Measurements from ENCODE around the gene ZNF599. TPM values are rescaled to one million over a fixed set of nuclear protein-coding genes. Genes with fewer than 3 reads are reported as not detected.

ZNF599 gene
- total and polyA plus RNA-seq, 4 experiments from 2014 or later = 8.0 to 10.7 (median 9.9) TPM

DNA sequence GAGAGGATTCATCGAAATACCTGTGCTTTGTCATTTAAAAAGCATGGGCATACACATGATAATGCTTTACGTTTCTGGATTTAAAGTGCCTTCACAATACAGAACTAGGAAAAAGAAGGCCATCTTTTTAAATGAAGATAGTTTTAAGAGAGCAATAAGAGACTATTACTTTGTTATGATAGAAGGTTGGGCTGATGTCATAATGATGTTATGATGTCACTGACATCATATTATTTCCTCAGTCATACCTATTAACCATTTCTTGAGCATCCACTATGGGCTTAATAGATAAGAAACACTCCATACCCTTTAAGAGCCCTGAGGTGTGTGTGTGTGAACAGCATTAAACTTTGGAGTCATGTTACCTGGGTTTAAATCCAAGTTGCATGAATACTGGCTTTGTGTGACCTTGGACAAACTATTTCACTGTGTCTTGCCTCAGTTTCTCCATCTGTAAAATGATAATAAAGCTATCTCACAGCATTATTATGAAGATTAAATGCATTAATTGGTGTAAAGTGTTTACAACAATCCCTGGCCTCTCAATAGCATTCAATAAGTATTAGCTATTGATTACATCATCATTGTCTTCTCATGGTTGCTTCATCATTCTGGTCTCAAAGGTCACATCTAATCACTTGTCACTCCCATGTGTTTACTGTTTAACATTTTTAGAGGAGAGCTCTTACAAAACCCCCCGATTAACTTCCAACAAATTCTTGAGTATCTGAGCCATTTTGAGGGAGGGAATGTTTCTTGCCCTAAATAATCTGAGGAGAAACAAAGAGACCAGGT lies 27.9 kb downstream of the ZNF599 start:
- H3K4me1 Mint-ChIP-seq = no peaks in the 10 kb centered on the region
- Histone ChIP-seq H3K27me3 (ENCODE audit: insufficient read depth, low read length) (no peaks in the 10 kb centered on the region), H3K27ac (ENCODE audit: low read depth, low read length) (no peak overlapping the region), H3K4me3 (ENCODE audit: low read length in 2 of 2) (no peak overlapping the region), H3K4me1 (ENCODE audit: insufficient read depth, low read length) (no peaks in the 10 kb centered on the region), H3K36me3 (ENCODE audit: insufficient read depth, low read length) (peaks cover 6% of the 10 kb centered on the region), H3K9me3 (ENCODE audit: control insufficient read depth in 1 of 2, low read length in 2 of 2) (peaks cover 0 to 36% of the 10 kb centered on the region in 2 donors)
- no peak for DNase-seq
- H3K27me3 Mint-ChIP-seq = peaks cover 0 to 1% of the 10 kb centered on the region in 2 donors
- H3K4me3 Mint-ChIP-seq = no peak overlapping the region
- no peak overlapping the region for H3K27ac Mint-ChIP-seq
- POLR2A ChIA-PET (ENCODE audit: partially characterized antibody) = interaction anchor here (0.6 kb wide), 1 partner anchor 319 kb away, joined by 3 read pairs; no protein-coding TSS in a partner anchor
- CTCF ChIA-PET (ENCODE audit: partially characterized antibody) = no interaction called here
- H3K9me3 Mint-ChIP-seq = peaks cover 4 to 99% (median 89%) of the 10 kb centered on the region in 8 donors
- peaks cover 55 to 62% of the 10 kb centered on the region in 2 donors for H3K36me3 Mint-ChIP-seq
- intact Hi-C loops (cut with micrococcal nuclease) = no loop called here

- Histone ChIP-seq H3K27ac (ENCODE audit: low read depth, low read length) (peak overlapping the region; percentile 87), H3K9me3 (ENCODE audit: control insufficient read depth in 1 of 2, low read length in 2 of 2) (peaks cover 0 to 8% of the 10 kb centered on the region in 2 donors), H3K27me3 (ENCODE audit: insufficient read depth, low read length) (no peaks in the 10 kb centered on the region), H3K36me3 (ENCODE audit: insufficient read depth, low read length) (peaks cover 9% of the 10 kb centered on the region), H3K4me1 (ENCODE audit: insufficient read depth, low read length) (peaks cover 26% of the 10 kb centered on the region), H3K4me3 (ENCODE audit: low read length in 2 of 2) (peak overlapping the region; percentile 79 to 93)
- CTCF ChIA-PET (ENCODE audit: partially characterized antibody) = interaction anchor here (1.7 kb wide), 1 partner anchor 22 kb away, joined by 5 read pairs; no protein-coding TSS in a partner anchor
- DNase-seq = peak in 1 of 5 donors; percentile 71
- POLR2A ChIA-PET (ENCODE audit: partially characterized antibody) = interaction anchor here (1.5 kb wide), 1 partner anchor 57 kb away, joined by 10 read pairs; the partner anchor contains the start of genes SCGB2B2 and ZNF302
- peaks cover 0 to 29% (median 20%) of the 10 kb centered on the region in 8 donors for H3K9me3 Mint-ChIP-seq
- H3K4me1 Mint-ChIP-seq = peaks cover 15 to 36% (median 26%) of the 10 kb centered on the region in 4 donors
- H3K27ac Mint-ChIP-seq = peak overlapping the region; percentile 94 to 99 (median 97)
- H3K4me3 Mint-ChIP-seq = peak overlapping the region; percentile 94 to 98 (median 96)
- intact Hi-C loops (cut with micrococcal nuclease) = loop anchor here (1.0 to 5.0 kb wide), 2 partner anchors 57 to 278 kb away; partner anchors contain the start of genes SCGB2B2 and ZNF302
- H3K36me3 Mint-ChIP-seq = peaks cover 43 to 48% of the 10 kb centered on the region in 2 donors
- peaks cover 0 to 2% of the 10 kb centered on the region in 2 donors for H3K27me3 Mint-ChIP-seq
Measured at GRCh38 chr19:34734537-34735103, 38.4 kb downstream of the ZNF599 start.

DNA sequence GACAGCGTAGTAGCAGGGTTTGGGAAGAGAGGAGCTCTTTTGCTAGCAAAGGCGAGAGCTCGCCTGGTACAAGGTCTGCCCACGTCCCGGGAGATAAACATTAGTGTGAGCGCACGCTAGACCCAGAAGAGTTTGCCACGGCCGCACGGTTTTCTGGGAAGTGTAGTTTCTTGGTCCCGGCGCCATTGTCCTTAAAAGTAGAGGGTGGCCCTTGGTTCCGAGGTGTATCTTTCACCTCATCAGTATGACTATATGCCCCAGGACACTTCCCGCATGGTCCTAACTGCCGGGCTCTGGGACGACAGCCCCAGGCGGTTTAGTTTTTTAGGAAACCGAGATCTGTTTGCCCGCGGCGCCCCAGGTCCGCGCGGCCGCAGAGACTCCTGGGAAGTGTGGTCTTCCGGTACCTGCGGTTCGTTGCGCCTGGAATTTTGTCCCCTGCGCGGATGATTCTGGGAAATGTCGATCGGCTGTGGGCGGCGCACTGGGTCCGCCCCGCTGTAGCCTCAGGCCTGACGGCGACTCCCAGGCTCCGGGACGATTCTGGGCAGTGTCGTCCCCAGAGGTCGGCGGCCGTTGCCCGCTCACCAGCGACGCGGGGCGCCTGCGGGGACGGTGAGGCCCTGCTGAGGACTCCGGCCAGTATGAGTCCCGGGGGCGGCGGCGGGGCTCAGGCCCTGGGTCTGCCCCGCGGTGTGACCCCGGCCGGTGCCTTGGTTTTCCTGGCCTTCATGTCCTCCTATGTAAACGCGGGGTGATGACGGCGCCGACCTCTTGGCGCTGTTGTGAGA lies 39.1 kb downstream of the ZNF599 start, which contains the start of gene ZNF181:
Gene ZNF181 (plus strand): TSS at position 498 of the 791 bp plus-strand sequence. CDS start 795 bp downstream, outside the sequence.
- Mint-ChIP-seq H3K9me3 (peaks cover 0 to 22% (median 13%) of the 10 kb centered on the region in 8 donors), H3K27ac (peak within 1 kb of the TSS; percentile 94 to 99 (median 97)), H3K27me3 (peaks cover 0 to 3% of the 10 kb centered on the region in 2 donors), H3K36me3 (peaks cover 36 to 41% of the 10 kb centered on the region in 2 donors), H3K4me1 (peaks cover 15 to 36% (median 26%) of the 10 kb centered on the region in 4 donors), H3K4me3 (peak within 1 kb of the TSS; percentile 94 to 98 (median 96))
- intact Hi-C loops (cut with micrococcal nuclease) = loop anchor here (1.0 to 5.0 kb wide), 3 partner anchors 39 to 278 kb away; partner anchors contain the start of genes SCGB2B2, ZNF302 and ZNF599
- H3K27ac ChIP-seq (ENCODE audit: low read depth, low read length) = peak within 1 kb of the TSS; percentile 87
- ChIA-PET CTCF (ENCODE audit: partially characterized antibody) (interaction anchor here (0.9 to 1.7 kb wide), 4 partner anchors 21 to 381 kb away, joined by 3 to 8 read pairs (median 4); partner anchors contain the start of genes SCGB2B2 and ZNF302), POLR2A (ENCODE audit: partially characterized antibody) (interaction anchor here (1.0 to 1.6 kb wide), 8 partner anchors 38 to 407 kb away, joined by 3 to 26 read pairs (median 4); partner anchors contain the start of genes SCGB2B2, ZNF30 and ZNF302)
- peaks cover 0 to 1% of the 10 kb centered on the region in 2 donors for H3K9me3 ChIP-seq (ENCODE audit: control insufficient read depth in 1 of 2, low read length in 2 of 2)
- H3K36me3 ChIP-seq (ENCODE audit: insufficient read depth, low read length) = peaks cover 3% of the 10 kb centered on the region
- H3K4me3 ChIP-seq (ENCODE audit: low read length in 2 of 2) = peak within 1 kb of the TSS; percentile 79 to 93
- peaks cover 26% of the 10 kb centered on the region for H3K4me1 ChIP-seq (ENCODE audit: insufficient read depth, low read length)
- H3K27me3 ChIP-seq (ENCODE audit: insufficient read depth, low read length) = no peaks in the 10 kb centered on the region
- DNase-seq = peak; percentile 78 to 88 (median 82)

DNA sequence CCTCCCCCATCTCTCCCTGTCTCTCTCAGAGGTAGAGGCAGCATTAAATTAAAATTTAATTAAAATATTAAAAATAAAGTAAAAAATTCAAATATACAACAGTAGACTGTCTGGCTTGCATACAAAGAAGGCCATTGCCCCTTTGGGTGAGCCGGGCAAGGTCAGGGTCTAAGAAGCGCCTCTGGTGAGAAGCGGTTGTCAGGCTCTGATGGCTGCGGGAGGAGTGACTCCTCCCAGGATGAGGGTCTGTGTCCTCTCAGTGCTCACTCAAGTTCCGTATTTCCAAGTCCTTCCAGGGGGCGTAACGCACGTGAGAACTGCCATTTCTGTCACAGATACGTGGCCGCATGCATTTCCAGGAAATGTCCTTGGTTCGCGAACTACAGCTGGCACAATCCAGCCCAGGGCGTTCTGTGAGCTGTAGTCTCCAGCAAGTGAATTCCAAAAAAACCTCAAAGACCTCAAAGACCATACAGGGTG lies 39.7 kb downstream of the ZNF599 start:
- peaks cover 26% of the 10 kb centered on the region for H3K4me1 ChIP-seq (ENCODE audit: insufficient read depth, low read length)
- no peaks in the 10 kb centered on the region for H3K27me3 ChIP-seq (ENCODE audit: insufficient read depth, low read length)
- peaks cover 0 to 3% of the 10 kb centered on the region in 2 donors for H3K27me3 Mint-ChIP-seq
- H3K27ac ChIP-seq (ENCODE audit: low read depth, low read length) = peak overlapping the region; percentile 87
- DNase-seq = peak in 1 of 5 donors; percentile 52
- CTCF ChIA-PET (ENCODE audit: partially characterized antibody) = interaction anchor here (0.9 to 1.7 kb wide), 4 partner anchors 20 to 381 kb away, joined by 3 to 8 read pairs (median 4); partner anchors contain the start of genes SCGB2B2 and ZNF302
- H3K27ac Mint-ChIP-seq = peak overlapping the region; percentile 94 to 99 (median 97)
- intact Hi-C loops (cut with micrococcal nuclease) = loop anchor here (1.0 to 5.0 kb wide), 2 partner anchors 40 to 279 kb away; partner anchors contain the start of gene ZNF599
- no peaks in the 10 kb centered on the region for H3K9me3 ChIP-seq (ENCODE audit: control insufficient read depth in 1 of 2, low read length in 2 of 2)
- H3K36me3 ChIP-seq (ENCODE audit: insufficient read depth, low read length) = no peaks in the 10 kb centered on the region
- POLR2A ChIA-PET (ENCODE audit: partially characterized antibody) = interaction anchor here (1.0 to 1.6 kb wide), 7 partner anchors 39 to 408 kb away, joined by 3 to 26 read pairs (median 4); partner anchors contain the start of genes SCGB2B2, ZNF30 and ZNF302
- peaks cover 15 to 36% (median 26%) of the 10 kb centered on the region in 4 donors for H3K4me1 Mint-ChIP-seq
- H3K4me3 ChIP-seq (ENCODE audit: low read length in 2 of 2) = peak overlapping the region; percentile 79 to 93
- H3K9me3 Mint-ChIP-seq = peaks cover 0 to 18% (median 11%) of the 10 kb centered on the region in 8 donors
- H3K4me3 Mint-ChIP-seq = peak overlapping the region; percentile 94 to 98 (median 96)
- peaks cover 29 to 36% of the 10 kb centered on the region in 2 donors for H3K36me3 Mint-ChIP-seq

- intact Hi-C loops (cut with micrococcal nuclease) = loop anchor here (1.0 to 5.0 kb wide), 2 partner anchors 41 to 280 kb away; partner anchors contain the start of gene ZNF599
- CTCF ChIA-PET (ENCODE audit: partially characterized antibody) = interaction anchor here (1.1 to 1.7 kb wide), 3 partner anchors 20 to 59 kb away, joined by 3 to 8 read pairs (median 5); partner anchors contain the start of genes SCGB2B2 and ZNF302
- Histone ChIP-seq H3K4me3 (ENCODE audit: low read length in 2 of 2) (no peak overlapping the region), H3K9me3 (ENCODE audit: control insufficient read depth in 1 of 2, low read length in 2 of 2) (no peaks in the 10 kb centered on the region), H3K36me3 (ENCODE audit: insufficient read depth, low read length) (no peaks in the 10 kb centered on the region), H3K4me1 (ENCODE audit: insufficient read depth, low read length) (peaks cover 26% of the 10 kb centered on the region), H3K27ac (ENCODE audit: low read depth, low read length) (no peak overlapping the region), H3K27me3 (ENCODE audit: insufficient read depth, low read length) (no peaks in the 10 kb centered on the region)
- H3K27me3 Mint-ChIP-seq = peaks cover 3 to 7% of the 10 kb centered on the region in 2 donors
- H3K36me3 Mint-ChIP-seq = peaks cover 24 to 33% of the 10 kb centered on the region in 2 donors
- POLR2A ChIA-PET (ENCODE audit: partially characterized antibody) = interaction anchor here (1.1 to 1.6 kb wide), 5 partner anchors 55 to 268 kb away, joined by 3 to 26 read pairs (median 5); partner anchors contain the start of genes SCGB2B2, ZNF30 and ZNF302
- peak overlapping the region in 7 of 8 donors; percentile 41 to 71 (median 55) for H3K4me3 Mint-ChIP-seq
- H3K4me1 Mint-ChIP-seq = peaks cover 15 to 36% (median 26%) of the 10 kb centered on the region in 4 donors
- DNase-seq = no peak
- H3K27ac Mint-ChIP-seq = no peak overlapping the region
- H3K9me3 Mint-ChIP-seq = peaks cover 0 to 14% (median 8%) of the 10 kb centered on the region in 8 donors
Measured at GRCh38 chr19:34732612-34733211, 40.3 kb downstream of the ZNF599 start.
